NB4 (cell line): Measurements from ENCODE around the gene ARL14EPL.

Experiments used
- CTCF ChIP-seq: IDR thresholded peaks from one replicate; pipeline ENCODE4 v1.5.1; 2012; ENCODE audit warnings: low read depth, low read length
- POLR2A ChIP-seq: IDR thresholded peaks from 2 replicates; pipeline ENCODE4 v1.6.1; 2011; ENCODE audit warnings: mild to moderate bottlenecking; ENCODE audit not compliant: insufficient read length; ENCODE audit errors: extremely low read depth

GRCh38 chr5:116004248-116004647, 28.0 kb upstream of the ARL14EPL start:
- TF ChIP-seq CTCF (no peak), POLR2A (no peak)
